NCI-H2227 (cell line): ENCODE results near the gene SPATC1L.

Experiments used
- DNase-seq: peaks from one replicate; lab custom pipeline; 2025; ENCODE audit not compliant: unreplicated experiment; lab: John Stamatoyannopoulos, UW

SPATC1L gene

DNA sequence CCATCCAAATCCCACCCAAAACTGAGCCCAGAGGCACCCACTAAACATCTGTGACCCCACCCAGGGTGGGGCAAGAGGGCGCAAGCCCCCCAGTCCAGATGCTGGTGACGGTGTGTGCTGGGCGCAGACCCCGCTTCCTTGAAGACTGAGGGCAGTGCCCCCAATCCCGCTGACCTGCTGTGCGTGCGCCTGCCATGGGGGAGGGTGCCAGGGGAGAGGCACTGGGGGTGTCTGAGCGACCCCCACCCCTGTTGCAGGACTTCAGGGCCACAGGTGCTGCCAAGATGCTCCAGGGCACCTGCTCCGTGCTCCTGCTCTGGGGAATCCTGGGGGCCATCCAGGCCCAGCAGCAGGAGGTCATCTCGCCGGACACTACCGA, 73.1 kb downstream of the SPATC1L start:
- no peak for DNase-seq
